Measurements from ENCODE around the gene TBC1D17.

GRCh38 chr19:49879243-49879963, 1.9 kb downstream of the TBC1D17 start:
- TF ChIP-seq CTCF (IDR thresholded peaks at IDR 0.05; ENCODE audit: low read depth, low read length, missing input control) (no peak), HNF4A (conservative IDR thresholded peaks at IDR 0.05) (no peak), REST (IDR thresholded peaks at IDR 0.05) (no peak), YY1 (IDR thresholded peaks at IDR 0.05) (no peak), TAF1 (conservative IDR thresholded peaks at IDR 0.05) (no peak), SP1 (IDR thresholded peaks at IDR 0.05) (no peak)
